ENCODE measurements around the gene RAB11FIP3.
"Not testable (repeated sequence)": the region's sequence is repeated elsewhere in the genome, so short reads cannot be mapped to it uniquely, and the experiment has no call there.

Gene RAB11FIP3

GRCh38 chr16:496097-496886 is 70.8 kb downstream of the RAB11FIP3 start:
- DNase-seq: no peak

GRCh38 chr16:497258-497657 is 71.8 kb downstream of the RAB11FIP3 start:
- DNase-seq: no peak

- DNase-seq: no peak
These were observed 74.5 kb downstream of the RAB11FIP3 start for GRCh38 chr16:499924-500323.

GRCh38 chr16:500709-501108 is 75.3 kb downstream of the RAB11FIP3 start:
- no peak for DNase-seq

DNA sequence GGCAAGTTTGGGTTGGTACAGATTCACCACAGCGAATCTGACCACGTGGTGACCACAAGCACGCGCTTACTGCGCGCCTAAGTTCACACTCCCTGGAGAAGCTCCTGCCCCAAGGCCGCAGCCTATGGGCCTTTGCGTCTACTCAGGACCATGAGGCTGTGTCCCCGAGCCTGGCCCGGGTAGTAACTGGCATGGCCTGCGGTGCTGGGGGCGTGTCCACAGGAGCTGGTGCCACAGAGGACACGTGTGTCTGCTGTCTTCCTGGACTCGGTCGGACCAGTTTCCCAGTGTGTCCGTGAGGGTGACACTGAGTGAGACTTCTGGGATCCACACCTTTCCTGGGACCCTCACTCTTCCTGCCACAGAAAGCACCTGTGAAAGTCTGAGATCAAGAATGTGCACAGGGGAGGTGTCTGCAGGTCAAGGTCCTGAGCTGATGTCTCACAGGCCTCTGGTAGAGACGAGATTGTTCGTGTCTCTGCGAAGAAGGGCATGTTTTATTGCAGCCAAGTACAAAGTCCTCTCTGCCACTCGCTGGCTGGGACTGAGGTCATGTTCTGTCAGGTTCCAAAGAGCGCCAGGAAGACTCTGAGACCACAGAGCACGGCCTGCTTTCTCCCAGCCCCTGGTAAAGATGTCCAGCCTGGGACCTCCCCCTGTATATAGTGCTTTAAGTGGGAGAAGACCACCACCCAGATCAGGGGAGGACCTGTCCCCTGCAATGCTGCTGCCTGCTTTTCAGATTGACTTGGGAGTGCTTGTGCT is 76.9 kb downstream of the RAB11FIP3 start:
- no peak for DNase-seq

- DNase-seq: no peak
These were observed 78.0 kb downstream of the RAB11FIP3 start for GRCh38 chr16:503150-504071.

GRCh38 chr16:505479-506245 is 80.2 kb downstream of the RAB11FIP3 start:
- DNase-seq: no peak

GRCh38 chr16:506246-506546 is 80.7 kb downstream of the RAB11FIP3 start:
- DNase-seq: no peak

DNA sequence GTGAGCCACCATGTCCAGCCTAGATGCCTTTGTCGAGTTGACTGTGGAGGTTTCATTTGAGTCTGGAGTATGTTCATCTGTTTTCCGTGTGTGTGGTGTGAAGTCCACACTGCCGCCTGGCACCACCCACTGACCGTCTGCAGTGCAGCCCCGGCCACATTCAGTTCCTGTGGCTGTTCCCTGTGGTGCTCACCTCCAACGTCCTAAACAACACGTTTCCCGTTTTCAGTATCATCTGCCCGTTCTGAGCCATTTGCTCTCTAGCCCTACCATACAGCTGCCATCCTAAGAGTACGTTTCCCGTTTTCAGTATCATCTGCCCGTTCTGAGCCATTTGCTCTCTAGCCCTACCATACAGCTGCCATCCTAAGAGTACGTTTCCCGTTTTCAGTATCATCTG is 82.1 kb downstream of the RAB11FIP3 start:
- DNase-seq: not testable (repeated sequence)

GRCh38 chr16:507996-508395 is 82.5 kb downstream of the RAB11FIP3 start:
- no peak for DNase-seq

DNA sequence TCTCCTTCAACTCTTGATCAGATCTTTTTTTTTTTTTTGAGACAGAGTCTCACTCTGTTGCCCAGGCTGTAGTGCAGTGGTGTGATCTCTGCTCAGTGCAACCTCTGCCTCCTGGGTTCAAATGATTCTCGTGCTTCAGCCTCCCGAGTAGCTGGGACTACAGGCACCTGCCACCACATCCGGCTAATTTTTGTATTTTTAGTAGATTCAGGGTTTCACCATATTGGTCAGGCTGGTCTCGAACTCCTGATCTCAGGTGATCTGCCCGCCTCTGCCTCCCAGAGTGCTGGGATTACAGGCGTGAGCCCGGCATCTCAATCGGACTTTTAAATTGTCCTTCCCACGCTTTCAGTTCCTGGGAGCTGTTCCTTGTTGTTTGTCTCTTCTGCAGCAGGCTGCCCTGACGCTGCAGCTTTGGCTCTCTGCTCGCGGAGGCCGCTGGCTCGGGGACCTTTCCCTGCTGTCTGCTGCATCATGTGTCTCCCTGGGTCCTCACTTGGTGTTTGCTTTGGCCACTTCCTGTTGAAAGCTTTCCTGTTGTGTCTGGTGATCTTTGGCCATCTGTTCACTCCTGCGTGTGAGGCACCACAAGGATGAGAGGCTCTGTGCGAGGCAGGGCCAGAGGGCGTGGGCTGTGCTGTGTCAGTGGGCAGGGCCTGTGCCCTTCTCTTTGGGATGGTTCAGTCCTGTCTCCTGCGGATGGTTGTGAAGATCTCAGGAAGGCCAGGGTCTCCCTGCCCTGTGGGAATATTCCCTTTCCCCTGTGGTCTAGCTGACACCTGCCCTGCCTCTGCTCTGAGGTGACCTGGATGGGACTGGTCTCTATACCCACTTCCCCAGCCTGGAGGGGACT is 83.7 kb downstream of the RAB11FIP3 start:
- no peak for DNase-seq

- DNase-seq: no peak
These were observed 84.8 kb downstream of the RAB11FIP3 start for GRCh38 chr16:510066-510825.

- DNase-seq: no peak
These were observed 87.4 kb downstream of the RAB11FIP3 start for GRCh38 chr16:512802-513201.

GRCh38 chr16:513950-514349 is 88.5 kb downstream of the RAB11FIP3 start:
- DNase-seq: no peak

GRCh38 chr16:515175-515938 is 89.9 kb downstream of the RAB11FIP3 start:
- DNase-seq: no peak

DNA sequence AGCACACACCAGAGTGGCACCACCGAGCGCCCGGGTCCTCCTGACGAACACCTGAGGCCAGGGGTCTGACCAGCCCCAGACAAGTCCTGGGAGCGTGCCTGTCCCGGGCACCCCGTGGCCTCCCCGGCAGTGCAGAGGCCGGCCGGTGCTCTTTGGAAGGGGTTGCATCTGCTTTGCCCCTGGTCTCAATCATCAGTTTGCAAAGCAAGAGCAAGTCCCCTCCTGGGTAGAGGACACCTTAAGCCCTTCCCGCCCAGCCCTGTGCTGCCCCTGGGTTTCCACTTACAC is 90.4 kb downstream of the RAB11FIP3 start:
- DNase-seq: no peak

GRCh38 chr16:516301-516700 is 90.9 kb downstream of the RAB11FIP3 start:
- no peak for DNase-seq

- no peak for DNase-seq
These were observed 93.4 kb downstream of the RAB11FIP3 start for GRCh38 chr16:518858-519257.

DNA sequence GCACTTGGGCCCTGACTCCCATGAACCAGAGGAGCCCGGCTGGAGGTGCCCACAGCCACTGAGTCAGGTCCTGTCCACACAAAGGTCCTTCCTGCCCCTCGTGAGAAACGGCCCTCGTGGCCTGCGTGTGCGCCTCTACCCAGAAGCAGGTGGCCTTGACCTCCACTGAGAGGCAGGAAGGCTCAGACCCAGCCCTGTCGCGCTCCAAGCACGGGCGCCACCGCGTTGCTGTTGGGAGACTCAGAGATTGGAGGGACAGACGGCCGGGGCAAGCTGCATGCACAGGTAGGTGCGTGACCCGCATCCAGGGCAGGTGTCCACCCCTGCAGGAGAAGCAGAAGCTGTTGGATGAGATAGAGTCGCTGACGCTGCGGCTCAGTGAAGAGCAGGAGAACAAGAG is 94.0 kb downstream of the RAB11FIP3 start:
- DNase-seq: no peak

Measured in femur (tissue), 1 donor.